Stimulated activated CD8-positive, alpha-beta memory T cell treated with anti-CD3 and anti-CD28 coated beads, Interleukin-7, amount 100 ng/mL, for 1 hour (primary cell): Measurements from ENCODE around the gene NIPAL3.
"Not testable (repeated sequence)": the region's sequence is repeated elsewhere in the genome, so short reads cannot be mapped to it uniquely, and the experiment has no call there.

Experiments used
- DNase-seq, 2 donors: peaks; one replicate each; pipeline ENCODE4 v3.0.0-alpha.2; 2020; ENCODE audit warnings: low read depth in 2 of 2

NIPAL3 gene

GRCh38 chr1:24490101-24490781 lies 74.6 kb downstream of the NIPAL3 start:
- no peak for DNase-seq

DNA sequence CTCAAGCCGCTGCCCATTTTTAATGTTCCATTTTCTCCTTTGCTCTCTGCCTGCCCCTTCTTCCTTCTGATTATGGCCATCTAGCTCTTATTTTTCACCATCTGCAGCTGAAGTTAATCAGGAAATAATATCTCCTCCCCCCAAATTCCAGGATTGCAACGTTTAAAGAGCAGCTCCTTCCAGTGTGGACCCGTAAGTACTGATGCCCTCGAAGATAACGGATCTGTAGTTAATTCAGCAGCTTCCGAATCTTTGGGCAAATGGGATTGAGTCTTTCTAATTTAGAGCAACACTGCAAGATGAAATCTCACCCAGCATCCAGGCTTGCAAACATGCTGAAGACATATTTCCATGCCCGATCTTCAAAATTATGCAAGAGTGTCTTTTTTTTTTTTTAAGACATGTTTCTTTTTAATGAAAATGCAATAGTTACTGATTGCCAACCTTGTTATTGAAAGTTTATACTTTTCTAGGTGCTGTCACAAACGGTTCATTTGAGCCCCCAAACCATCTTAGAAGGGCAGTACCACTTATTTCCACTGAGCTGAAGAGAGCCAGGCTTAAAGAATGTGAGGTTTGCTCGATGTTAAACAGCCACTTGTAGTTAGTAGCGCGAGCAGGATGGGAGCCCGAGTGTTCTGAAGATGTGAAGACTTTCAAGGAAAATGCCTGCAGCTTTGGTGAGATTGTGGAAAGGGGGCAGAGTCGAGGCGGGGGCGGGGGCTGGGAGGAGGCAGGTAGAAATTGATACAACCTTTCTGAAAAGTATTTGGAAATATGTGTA lies 76.2 kb downstream of the NIPAL3 start:
- no peak for DNase-seq

- DNase-seq: not testable (repeated sequence)
These were observed 77.3 kb downstream of the NIPAL3 start for GRCh38 chr1:24492935-24493334.

DNA sequence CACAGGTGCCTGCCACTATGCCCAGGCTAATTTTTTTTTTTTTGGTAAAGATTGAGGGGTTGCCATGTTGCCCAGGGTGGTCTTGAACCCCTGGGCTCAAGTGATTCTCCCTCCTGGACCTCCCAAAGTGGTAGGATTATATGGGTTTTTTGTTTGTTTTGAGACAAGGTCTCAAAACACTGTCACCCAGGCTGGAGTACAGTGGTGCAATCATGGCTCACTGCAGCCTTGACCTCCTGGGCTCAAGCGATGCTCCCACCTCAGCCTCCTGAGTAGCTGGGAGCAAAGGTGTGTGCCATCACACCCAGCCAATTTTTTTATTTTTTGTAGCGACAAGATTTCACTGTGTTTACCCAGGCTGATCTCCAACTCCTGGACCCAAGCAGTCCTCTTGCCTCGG lies 78.2 kb downstream of the NIPAL3 start:
- DNase-seq: no peak

DNA sequence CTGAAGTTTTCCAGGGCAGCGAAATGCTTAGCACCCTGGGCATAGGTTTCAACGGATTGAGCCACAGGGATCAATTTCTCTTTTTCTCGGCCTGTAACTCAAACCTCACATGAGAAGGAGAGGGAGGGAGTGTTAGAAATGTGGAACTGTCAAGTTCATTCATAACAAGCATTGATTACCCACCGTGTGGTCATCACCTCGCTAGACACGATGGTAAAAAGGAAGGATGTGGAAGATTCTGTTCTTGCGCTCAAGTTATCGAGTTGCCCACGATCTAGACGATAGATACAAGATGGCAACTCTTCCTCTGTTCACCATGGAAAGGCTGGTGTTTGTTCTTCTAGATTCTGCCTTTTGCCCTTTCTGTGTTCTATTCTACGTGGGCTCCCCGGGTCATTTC lies 83.0 kb downstream of the NIPAL3 start:
- no peak for DNase-seq

GRCh38 chr1:24500448-24501048 lies 84.9 kb downstream of the NIPAL3 start:
- DNase-seq: no peak

GRCh38 chr1:24501371-24502064 lies 85.9 kb downstream of the NIPAL3 start:
- no peak for DNase-seq

DNA sequence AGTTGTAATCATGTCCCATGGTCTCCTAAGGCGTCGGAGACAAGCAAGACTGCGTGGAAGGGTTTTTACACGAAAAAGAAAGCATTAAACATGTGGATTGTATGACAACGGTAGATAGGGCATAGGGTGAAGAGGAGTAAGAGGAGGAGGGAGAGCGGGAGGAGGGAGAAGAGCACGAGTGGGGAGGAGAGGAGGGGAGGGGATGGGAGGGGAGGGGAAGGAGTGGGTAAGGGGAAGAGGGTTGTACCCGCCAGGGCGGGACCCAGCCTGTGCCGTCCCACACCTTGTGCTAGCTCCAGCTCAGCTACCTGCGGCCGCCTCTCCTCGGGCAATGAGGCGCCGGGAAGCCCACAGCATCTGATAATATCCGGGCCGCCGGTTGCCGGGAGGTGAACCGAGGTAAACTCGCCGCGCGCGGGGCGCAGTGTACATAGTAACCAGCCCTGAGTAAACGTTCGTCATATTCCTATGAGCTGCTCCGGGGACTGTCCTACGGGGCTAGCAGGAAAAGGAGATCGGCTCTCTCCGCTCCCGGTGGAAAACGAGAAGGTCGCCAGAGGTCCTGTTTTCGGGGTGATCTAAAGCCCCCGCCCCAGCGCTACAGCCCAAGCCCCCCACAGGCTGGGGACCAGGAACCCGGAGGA lies 86.6 kb downstream of the NIPAL3 start:
- peak; percentile 46 to 54 for DNase-seq

DNA sequence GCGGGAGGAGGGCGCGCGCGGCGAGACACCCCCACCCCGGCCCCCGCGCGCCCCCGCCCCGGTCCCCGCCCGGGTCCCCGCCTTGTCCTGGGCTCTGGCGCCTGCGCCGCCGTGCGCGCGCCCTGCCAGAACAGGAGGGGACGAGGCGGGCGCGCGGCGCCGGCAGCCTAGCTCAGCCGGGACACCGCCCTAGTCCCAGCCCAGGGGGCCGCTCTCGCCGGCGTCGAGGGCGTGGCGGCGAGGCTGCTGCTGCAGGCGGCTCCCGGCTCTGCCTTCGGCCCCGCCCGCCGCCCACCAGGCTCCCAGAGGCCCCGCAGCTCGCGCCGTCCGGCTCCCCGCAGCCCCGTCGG lies 87.1 kb downstream of the NIPAL3 start, which contains the start of gene RCAN3:
RCAN3 (plus strand) TSS at position 128 of the 350 bp plus-strand sequence. CDS start 11,537 bp downstream, outside the sequence.
- DNase-seq: peak; percentile 61 to 72

DNA sequence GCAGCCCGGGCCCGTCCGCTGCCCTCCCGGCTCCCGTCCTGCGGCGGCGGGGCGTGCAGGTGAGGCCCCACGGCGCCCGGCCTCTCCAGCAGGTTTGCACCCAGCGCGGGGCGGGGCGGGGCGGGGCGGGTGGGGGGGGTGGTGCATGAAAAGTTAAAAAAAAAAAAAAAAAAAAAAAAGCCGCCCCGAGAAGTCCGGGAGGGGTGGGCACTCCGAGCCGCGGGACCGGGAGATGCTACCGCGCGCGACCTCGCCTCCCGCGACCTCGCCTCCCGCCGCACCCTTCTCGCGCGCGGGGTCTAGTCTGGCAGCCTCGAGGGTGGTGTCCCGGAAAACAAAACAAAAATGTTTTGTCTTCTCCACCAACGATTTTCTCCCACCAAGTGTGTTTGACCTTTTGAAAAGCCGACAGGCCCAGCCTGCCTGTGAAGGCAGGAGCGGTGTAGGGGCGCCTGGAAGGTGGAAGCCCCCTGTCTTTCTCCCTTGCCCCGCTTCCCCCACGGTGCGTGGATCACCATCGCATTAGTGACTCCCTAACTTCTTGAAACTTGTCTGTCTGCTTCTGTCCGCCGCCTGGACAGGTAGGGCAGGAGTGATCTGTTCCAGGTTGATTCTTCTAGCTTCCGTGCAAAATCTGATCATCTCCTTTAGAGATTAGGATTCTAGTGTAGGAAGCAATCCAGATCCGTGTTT lies 87.6 kb downstream of the NIPAL3 start:
- no peak for DNase-seq

- no peak for DNase-seq
These were observed 88.4 kb downstream of the NIPAL3 start for GRCh38 chr1:24503870-24504523.

GRCh38 chr1:24504560-24504959 lies 89.0 kb downstream of the NIPAL3 start:
- no peak for DNase-seq

- DNase-seq: no peak
These were observed 90.2 kb downstream of the NIPAL3 start for GRCh38 chr1:24505816-24506215.

- DNase-seq: no peak
These were observed 91.2 kb downstream of the NIPAL3 start for GRCh38 chr1:24506691-24507381.

DNA sequence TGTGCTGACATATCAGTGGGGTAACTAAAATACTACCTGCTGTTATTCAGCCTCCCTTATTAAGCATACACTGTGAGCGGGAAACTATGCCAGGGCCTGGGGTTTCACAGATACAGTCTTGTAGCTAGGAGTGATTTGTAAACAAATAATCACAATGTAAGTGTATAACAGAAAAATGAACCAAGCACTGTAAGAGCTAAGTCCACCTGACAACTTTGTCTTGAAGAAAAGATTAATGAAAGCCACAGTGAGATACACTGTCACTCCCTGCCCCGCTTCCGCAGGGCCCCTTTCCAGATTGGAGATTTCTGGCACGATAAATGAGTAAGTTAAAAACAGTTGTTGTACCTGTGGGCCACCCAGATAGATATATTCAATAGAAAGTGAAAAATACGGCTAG lies 91.8 kb downstream of the NIPAL3 start:
- DNase-seq: no peak

DNA sequence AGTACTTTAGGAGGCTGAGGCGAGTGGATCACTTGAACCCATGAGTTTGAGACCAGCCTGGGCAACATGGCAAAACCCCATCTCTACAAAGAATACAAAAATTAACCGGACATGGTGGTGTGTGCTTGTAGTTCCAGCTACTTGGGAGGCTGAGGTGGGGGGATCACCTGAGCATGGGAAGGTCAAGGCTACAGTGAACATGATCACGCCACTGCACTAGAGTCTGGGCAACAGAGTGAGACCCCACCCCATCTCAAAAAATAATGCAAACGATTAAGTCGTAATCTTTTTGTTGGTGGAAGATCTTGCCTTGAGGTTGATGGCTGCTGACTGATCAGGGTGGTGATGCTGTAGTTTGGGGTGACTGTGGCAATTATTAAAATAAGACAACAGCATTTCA lies 93.3 kb downstream of the NIPAL3 start:
- DNase-seq: no peak

DNA sequence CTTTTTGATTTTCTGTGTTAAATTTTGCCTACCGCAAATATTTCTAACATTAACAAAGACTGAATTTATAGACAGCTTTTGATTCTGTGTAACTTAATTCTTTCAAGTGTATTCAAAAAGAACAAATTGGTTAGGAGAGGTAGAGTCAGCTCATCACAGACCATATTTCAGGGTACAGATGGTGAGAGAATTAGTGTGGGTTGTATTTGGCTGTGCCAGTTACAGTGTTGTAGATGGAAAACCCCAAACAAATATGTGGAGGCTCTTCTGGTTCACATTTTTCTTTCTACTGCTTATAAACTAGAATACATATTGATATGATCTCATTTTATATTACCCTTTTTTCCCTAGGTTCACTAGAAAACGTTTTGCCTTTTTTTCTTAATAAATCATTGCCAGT lies 98.1 kb downstream of the NIPAL3 start:
- no peak for DNase-seq

DNA sequence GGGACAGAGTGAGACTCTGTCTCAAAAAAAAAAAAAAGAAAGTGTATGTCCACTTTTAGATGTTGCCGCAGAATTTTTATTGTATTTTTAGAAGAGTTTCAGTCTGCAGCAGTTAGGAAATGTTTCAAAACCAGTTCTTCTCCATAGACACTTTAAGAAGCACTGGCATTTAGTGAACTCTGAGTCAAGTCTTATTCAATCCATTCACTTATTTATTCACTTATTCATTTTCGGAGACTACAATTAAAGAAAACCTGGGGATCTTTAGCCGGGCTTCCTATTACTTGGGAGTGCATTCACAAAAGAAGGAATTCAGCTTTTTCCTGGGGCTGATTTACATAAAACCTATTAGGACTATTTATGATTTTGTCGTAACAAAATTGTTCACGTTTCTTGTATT lies 99.3 kb downstream of the NIPAL3 start:
- DNase-seq: no peak

DNA sequence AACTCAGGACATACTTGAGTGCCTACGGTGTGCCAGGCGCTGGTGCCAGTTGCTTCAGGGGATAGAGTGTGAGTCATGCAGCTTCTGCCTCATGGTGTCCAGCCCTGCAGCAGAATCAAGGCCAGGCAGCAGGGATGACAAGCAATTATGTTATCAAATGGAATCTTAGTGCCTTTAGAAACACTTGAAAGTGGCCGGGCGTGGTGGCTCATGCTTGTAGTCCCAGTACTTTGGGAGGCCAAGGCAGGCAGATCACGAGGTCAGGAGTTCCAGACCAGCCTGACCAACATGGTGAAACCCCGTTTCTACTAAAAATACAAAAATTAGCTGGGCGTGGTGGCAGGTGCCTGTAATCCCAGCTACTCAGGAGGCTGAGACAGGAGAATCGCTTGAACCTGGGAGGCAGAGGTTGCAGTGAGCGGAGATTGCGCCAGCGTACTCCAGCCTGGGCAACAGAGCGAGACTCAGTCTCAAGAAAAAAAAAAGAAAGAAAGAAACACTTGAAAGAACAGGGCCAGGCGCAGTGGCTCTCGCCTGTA lies 100.1 kb downstream of the NIPAL3 start:
- DNase-seq: not testable (repeated sequence)

DNA sequence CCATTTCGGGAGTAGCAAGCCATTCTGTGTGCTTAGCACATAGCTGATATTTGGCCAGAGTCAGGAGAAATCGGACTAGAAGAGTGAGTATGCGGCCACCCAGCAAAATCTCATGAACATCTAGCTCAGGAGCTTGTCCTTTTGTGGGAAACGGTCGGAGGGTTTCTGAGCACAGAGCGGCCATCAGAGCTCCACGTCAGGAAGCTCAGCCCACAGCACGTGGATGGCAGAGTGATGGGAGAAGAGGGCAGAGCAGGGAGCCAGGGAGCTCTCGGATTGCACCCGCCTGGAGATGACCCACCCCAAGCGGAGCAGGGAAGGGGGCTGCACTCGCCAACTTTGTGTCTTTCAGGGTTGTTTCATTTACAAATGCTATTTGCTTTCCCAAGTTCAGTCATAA lies 100.9 kb downstream of the NIPAL3 start:
- no peak for DNase-seq
